Endothelial cell of umbilical vein (primary cell): Measurements from ENCODE around the gene HS3ST3B1. TPM values are rescaled to one million over a fixed set of nuclear protein-coding genes. Genes with fewer than 3 reads are reported as not detected.

Experiments
- BruUV-seq: library from RNA; stranded (reverse); fragments of 400-500 nt; replicated peaks from 2 replicates; lab custom pipeline; 2021; lab: Mats Ljungman, UMichigan
- CTCF ChIA-PET: fragments of 300-600, 350-600 bp; sonication (Branson Sonifier 250); formaldehyde crosslinking; loops from one replicate; lab custom pipeline; 2021; ENCODE audit warnings: antibody characterized with exemption, inconsistent platforms; lab: Charles Lee
- POLR2A ChIA-PET: fragments of 300-600, 350-600 bp; sonication (Branson Sonifier 250); formaldehyde crosslinking; loops from one replicate; lab custom pipeline; 2021; ENCODE audit warnings: antibody characterized with exemption, inconsistent platforms; lab: Charles Lee
- DNase-seq: peaks from one replicate; pipeline ENCODE4 v3.0.0-alpha.2; 2011; ENCODE audit warnings: low read depth, low spot score
- FAIRE-seq: peaks from 2 replicates; lab custom pipeline; 2011; peaks lifted over from hg19 to GRCh38; lab: Jason Lieb, UNC
- H2AFZ ChIP-seq: 2 replicates; pipeline ENCODE4 v1.6.0; 2012; ENCODE audit warnings: low read depth, low read length, control low read depth, inconsistent platforms
- H3K27ac ChIP-seq: 2 replicates; pipeline ENCODE4 v1.5.1; 2011; ENCODE audit warnings: low read depth, mild to moderate bottlenecking, control low read depth, low read length, moderate library complexity; ENCODE audit not compliant: insufficient read depth
- H3K27me3 ChIP-seq, 2 experiments: 2 replicates each; pipeline versions ENCODE4 v1.6.0 to v1.6.1; 2011; ENCODE audit warnings: low read length in 2 of 2, mixed read lengths in 1 of 2; ENCODE audit not compliant: control insufficient read depth in 2 of 2, insufficient read depth in 2 of 2
- H3K36me3 ChIP-seq, 2 experiments: 2 replicates in 1 of 2; 3 replicates in 1 of 2; pipeline ENCODE4 v1.5.1; 2011; ENCODE audit warnings: low read length in 2 of 2, mild to moderate bottlenecking in 1 of 2, moderate library complexity in 1 of 2; ENCODE audit not compliant: control insufficient read depth in 2 of 2, insufficient read depth in 2 of 2; ENCODE audit errors: extremely low read depth in 1 of 2
- H3K4me1 ChIP-seq: 3 replicates; pipeline ENCODE4 v1.5.1; 2011; ENCODE audit warnings: mild to moderate bottlenecking, low read length; ENCODE audit not compliant: control insufficient read depth, insufficient read depth; ENCODE audit errors: extremely low read depth
- H3K4me2 ChIP-seq: 2 replicates; pipeline ENCODE4 v1.6.1; 2011; ENCODE audit warnings: low read length, control low read depth, mixed read lengths; ENCODE audit not compliant: insufficient read depth
- H3K4me3 ChIP-seq, 3 experiments: fragments of 200-600 bp in 1 of 3; sonication (generic), shearing (Covaris generic) in 1 of 3; replicated peaks in 1 of 3; 2 replicates each; pipeline ENCODE4 v1.5.1; 2011 to 2016; ENCODE audit warnings: control low read depth in 3 of 3, low read length in 3 of 3, mild to moderate bottlenecking in 2 of 3, inconsistent platforms in 1 of 3, low read depth in 1 of 3, moderate library complexity in 1 of 3; ENCODE audit not compliant: insufficient read depth in 1 of 3
- H3K79me2 ChIP-seq: 2 replicates; pipeline ENCODE4 v1.6.0; 2012; ENCODE audit warnings: low read length, inconsistent platforms; ENCODE audit not compliant: control insufficient read depth, insufficient read depth
- H3K9ac ChIP-seq: replicated peaks from 2 replicates; pipeline ENCODE3; 2011; ENCODE audit warnings: low read length, control low read depth; ENCODE audit not compliant: insufficient read depth; ENCODE audit errors: extremely low read depth
- H3K9me1 ChIP-seq: replicated peaks from 3 replicates; pipeline ENCODE4 v1.6.0; 2011; ENCODE audit warnings: mild to moderate bottlenecking, low read length; ENCODE audit not compliant: control insufficient read depth, insufficient read depth; ENCODE audit errors: extremely low read depth
- H3K9me3 ChIP-seq: replicated peaks from 2 replicates; pipeline ENCODE4 v1.5.1; 2012; ENCODE audit warnings: low read length, inconsistent platforms; ENCODE audit not compliant: control insufficient read depth, insufficient read depth
- H4K20me1 ChIP-seq: replicated peaks from 2 replicates; pipeline ENCODE3; 2011; ENCODE audit warnings: mild to moderate bottlenecking, low read length; ENCODE audit not compliant: control insufficient read depth, insufficient read depth; ENCODE audit errors: extremely low read depth
- FOS ChIP-seq: IDR thresholded peaks from 2 replicates; pipeline ENCODE4 v1.6.1; 2011; ENCODE audit warnings: mild to moderate bottlenecking, low read length, moderate library complexity, borderline replicate concordance; ENCODE audit not compliant: insufficient read depth
- GATA2 ChIP-seq: IDR thresholded peaks from 2 replicates; pipeline ENCODE4 v1.7.0; 2011; ENCODE audit warnings: low read depth, mild to moderate bottlenecking, moderate library complexity, mixed read lengths, low read length; ENCODE audit not compliant: insufficient read length, insufficient read depth
- JUN ChIP-seq: IDR thresholded peaks from 2 replicates; pipeline ENCODE4 v1.6.1; 2011; ENCODE audit warnings: borderline replicate concordance, low read depth; ENCODE audit not compliant: insufficient read length, insufficient read depth
- MYC ChIP-seq: IDR thresholded peaks from one replicate; pipeline ENCODE4 v1.6.1; 2011; ENCODE audit warnings: mild to moderate bottlenecking, low read depth, low read length
- POLR2A ChIP-seq: IDR thresholded peaks from 2 replicates; pipeline ENCODE4 v1.6.1; 2012; ENCODE audit warnings: low read depth, mild to moderate bottlenecking, control low read depth, low read length
- POLR2AphosphoS5 ChIP-seq: IDR thresholded peaks from 2 replicates; pipeline ENCODE4 v1.6.1; 2012; ENCODE audit warnings: low read depth, mild to moderate bottlenecking, control low read depth, low read length, moderate library complexity; ENCODE audit not compliant: insufficient read depth
- dilution Hi-C: fragments of 300-500 bp; cut with MboI; formaldehyde crosslinking; loops from one replicate; pipeline ENCODE4 v1.15.0; 2019; ENCODE audit warnings: low sequenced_read_pairs; ENCODE audit not compliant: extremely low pct_ligation_motif_present
- intact Hi-C: fragments of 100-400 bp; cut with micrococcal nuclease; formaldehyde crosslinking; loops from one replicate; pipeline ENCODE4 v1.10.0; 2022
- polyA plus RNA-seq, 4 experiments: library from polyadenylated mRNA; depleted of rRNA in 3 of 4; stranded (reverse) in 3 of 4; unstranded in 1 of 4; fragments of >200 nt; gene quantifications; 2 replicates each; pipeline versions ENCODE4 v1.2.1 to v1.2.3, GENCODE V29; 2011 to 2012; ENCODE audit warnings: missing spikeins in 1 of 4
- total RNA-seq: library from RNA; stranded (reverse); gene quantifications from 2 replicates; pipeline ENCODE4 v1.2.3, GENCODE V29; 2021
- TF ChIP-seq, protein P1 (sequence below): IDR thresholded peaks from 2 replicates; pipeline ENCODE4 v1.6.1; 2011; ENCODE audit not compliant: insufficient read depth, insufficient read length
- TF ChIP-seq, protein P2 (sequence below), 2 donors: IDR thresholded peaks; 1 replicate in 1 of 2; 2 replicates in 1 of 2; pipeline ENCODE4 v1.5.1; 2011; ENCODE audit warnings: low read length in 2 of 2, mild to moderate bottlenecking in 2 of 2, moderate library complexity in 2 of 2, control low read depth in 1 of 2, inconsistent platforms in 1 of 2, low read depth in 1 of 2; ENCODE audit not compliant: insufficient read depth in 1 of 2; ENCODE audit errors: extremely low read depth in 1 of 2

The HS3ST3B1 gene
- total and polyA plus RNA-seq, 2 donors (not counting 3 experiments of a cell fraction or from before 2014, with no cell fraction given) = not detected

DNA sequence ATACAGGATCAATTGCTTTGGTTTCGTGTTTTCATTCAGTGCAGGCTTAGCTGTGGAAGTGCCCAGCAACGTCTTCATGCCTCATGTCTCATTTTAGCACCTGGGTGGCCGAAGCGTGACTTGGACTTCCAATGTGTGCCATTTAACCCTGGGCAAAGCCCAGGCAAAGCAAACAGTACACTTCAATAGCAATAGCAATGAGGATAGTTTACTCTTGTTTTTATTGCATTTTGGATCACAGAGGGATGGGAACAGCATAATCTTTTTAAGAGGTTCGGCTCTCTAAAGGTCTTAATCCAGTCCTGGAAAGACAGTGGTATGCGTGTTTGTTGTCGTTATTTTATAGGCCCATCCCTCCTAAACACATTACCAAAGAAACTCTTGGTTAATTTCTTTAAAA, 86.2 kb downstream of the HS3ST3B1 start:
- Histone ChIP-seq H3K9me3 (peaks cover 4% of the 10 kb centered on the region), H3K4me2 (no peak overlapping the region), H3K9me1 (no peaks in the 10 kb centered on the region), H2AFZ (no peak overlapping the region), H3K27ac (no peak overlapping the region), H3K36me3 (no peaks in the 10 kb centered on the region), H4K20me1 (no peaks in the 10 kb centered on the region), H3K79me2 (no peaks in the 10 kb centered on the region), H3K9ac (no peak overlapping the region), H3K27me3 (no peaks in the 10 kb centered on the region), H3K4me1 (no peaks in the 10 kb centered on the region), H3K4me3 (no peak overlapping the region)
- ChIA-PET POLR2A (no interaction called here), CTCF (no interaction called here)
- FAIRE-seq = no peak
- no TSS peak for BruUV-seq
- DNase-seq = no peak
- intact Hi-C loops = no loop called here
- dilution Hi-C loops = no loop called here
- TF ChIP-seq JUN (no peak), MYC (no peak), FOS (no peak), POLR2AphosphoS5 (no peak), POLR2A (no peak), GATA2 (no peak)
- TF ChIP-seq, protein P1, sequence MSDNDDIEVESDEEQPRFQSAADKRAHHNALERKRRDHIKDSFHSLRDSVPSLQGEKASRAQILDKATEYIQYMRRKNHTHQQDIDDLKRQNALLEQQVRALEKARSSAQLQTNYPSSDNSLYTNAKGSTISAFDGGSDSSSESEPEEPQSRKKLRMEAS = no peak
- TF ChIP-seq, protein P2, sequence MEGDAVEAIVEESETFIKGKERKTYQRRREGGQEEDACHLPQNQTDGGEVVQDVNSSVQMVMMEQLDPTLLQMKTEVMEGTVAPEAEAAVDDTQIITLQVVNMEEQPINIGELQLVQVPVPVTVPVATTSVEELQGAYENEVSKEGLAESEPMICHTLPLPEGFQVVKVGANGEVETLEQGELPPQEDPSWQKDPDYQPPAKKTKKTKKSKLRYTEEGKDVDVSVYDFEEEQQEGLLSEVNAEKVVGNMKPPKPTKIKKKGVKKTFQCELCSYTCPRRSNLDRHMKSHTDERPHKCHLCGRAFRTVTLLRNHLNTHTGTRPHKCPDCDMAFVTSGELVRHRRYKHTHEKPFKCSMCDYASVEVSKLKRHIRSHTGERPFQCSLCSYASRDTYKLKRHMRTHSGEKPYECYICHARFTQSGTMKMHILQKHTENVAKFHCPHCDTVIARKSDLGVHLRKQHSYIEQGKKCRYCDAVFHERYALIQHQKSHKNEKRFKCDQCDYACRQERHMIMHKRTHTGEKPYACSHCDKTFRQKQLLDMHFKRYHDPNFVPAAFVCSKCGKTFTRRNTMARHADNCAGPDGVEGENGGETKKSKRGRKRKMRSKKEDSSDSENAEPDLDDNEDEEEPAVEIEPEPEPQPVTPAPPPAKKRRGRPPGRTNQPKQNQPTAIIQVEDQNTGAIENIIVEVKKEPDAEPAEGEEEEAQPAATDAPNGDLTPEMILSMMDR (IDR thresholded peaks at IDR 0.05; ENCODE audit: extremely low read depth in 1 of 2, insufficient read depth in 1 of 2, low read depth in 1 of 2, low read length in 2 of 2) = no peak
